ENCODE data around the gene PLA2G2D. TPM values are rescaled to one million over a fixed set of nuclear protein-coding genes. Genes with fewer than 3 reads are reported as not detected.

The PLA2G2D gene
- total RNA-seq, 1 donor = not detected

- DNase-seq (ENCODE audit: insufficient read length, low spot score, missing footprints) = no peak
- Histone ChIP-seq H3K79me2 (ENCODE audit: insufficient read depth, low read length) (no peaks in the 10 kb centered on the region), H3K36me3 (ENCODE audit: insufficient read depth, low read length) (no peaks in the 10 kb centered on the region), H3K4me2 (ENCODE audit: insufficient read depth, low read length) (no peak overlapping the region), H3K9me3 (ENCODE audit: low read depth, low read length) (peaks cover 5% of the 10 kb centered on the region), H4K20me1 (ENCODE audit: insufficient read depth, low read length) (no peaks in the 10 kb centered on the region), H2AFZ (ENCODE audit: low read length) (no peak overlapping the region), H3K27me3 (ENCODE audit: insufficient read depth, low read length) (peaks cover 8% of the 10 kb centered on the region), H3K4me1 (ENCODE audit: insufficient read depth, low read length) (peaks cover 2% of the 10 kb centered on the region), H3K27ac (ENCODE audit: low read depth, low read length) (no peak overlapping the region), H3K4me3 (ENCODE audit: insufficient read depth, low read length) (no peak overlapping the region)
- TF ChIP-seq CTCF (IDR thresholded peaks at IDR 0.05; ENCODE audit: extremely low read depth, low read depth, low read length) = peak; percentile 55
These were observed 46.2 kb upstream of the PLA2G2D start for GRCh38 chr1:20165522-20165951.

GRCh38 chr1:20164694-20165202 lies 45.4 kb upstream of the PLA2G2D start:
- H3K79me2 ChIP-seq (ENCODE audit: insufficient read depth, low read length) = no peaks in the 10 kb centered on the region
- peak; percentile 84 for DNase-seq (ENCODE audit: insufficient read length, low spot score, missing footprints)
- peak overlapping the region; percentile 74 for H3K4me2 ChIP-seq (ENCODE audit: insufficient read depth, low read length)
- peaks cover 2% of the 10 kb centered on the region for H3K4me1 ChIP-seq (ENCODE audit: insufficient read depth, low read length)
- H4K20me1 ChIP-seq (ENCODE audit: insufficient read depth, low read length) = no peaks in the 10 kb centered on the region
- peaks cover 13% of the 10 kb centered on the region for H3K9me3 ChIP-seq (ENCODE audit: low read depth, low read length)
- H2AFZ ChIP-seq (ENCODE audit: low read length) = peak overlapping the region; percentile 66
- peaks cover 8% of the 10 kb centered on the region for H3K27me3 ChIP-seq (ENCODE audit: insufficient read depth, low read length)
- H3K4me3 ChIP-seq (ENCODE audit: insufficient read depth, low read length) = peak overlapping the region; percentile 50
- H3K27ac ChIP-seq (ENCODE audit: low read depth, low read length) = no peak overlapping the region
- TF ChIP-seq CTCF (IDR thresholded peaks at IDR 0.05; ENCODE audit: extremely low read depth, low read depth, low read length) = peak; percentile 26
- H3K36me3 ChIP-seq (ENCODE audit: insufficient read depth, low read length) = no peaks in the 10 kb centered on the region

GRCh38 chr1:20160034-20160433 lies 40.7 kb upstream of the PLA2G2D start:
- peaks cover 2% of the 10 kb centered on the region for H3K4me1 ChIP-seq (ENCODE audit: insufficient read depth, low read length)
- no peak overlapping the region for H3K4me2 ChIP-seq (ENCODE audit: insufficient read depth, low read length)
- no peak for TF ChIP-seq CTCF (IDR thresholded peaks at IDR 0.05; ENCODE audit: extremely low read depth, low read depth, low read length)
- no peaks in the 10 kb centered on the region for H3K79me2 ChIP-seq (ENCODE audit: insufficient read depth, low read length)
- H3K9me3 ChIP-seq (ENCODE audit: low read depth, low read length) = peaks cover 22% of the 10 kb centered on the region
- no peak overlapping the region for H3K4me3 ChIP-seq (ENCODE audit: insufficient read depth, low read length)
- H3K27ac ChIP-seq (ENCODE audit: low read depth, low read length) = no peak overlapping the region
- peaks cover 4% of the 10 kb centered on the region for H3K27me3 ChIP-seq (ENCODE audit: insufficient read depth, low read length)
- DNase-seq (ENCODE audit: insufficient read length, low spot score, missing footprints) = peak; percentile 31
- no peak overlapping the region for H2AFZ ChIP-seq (ENCODE audit: low read length)
- H3K36me3 ChIP-seq (ENCODE audit: insufficient read depth, low read length) = no peaks in the 10 kb centered on the region
- H4K20me1 ChIP-seq (ENCODE audit: insufficient read depth, low read length) = no peaks in the 10 kb centered on the region

GRCh38 chr1:20158358-20159070 lies 39.2 kb upstream of the PLA2G2D start:
- no peak for DNase-seq (ENCODE audit: insufficient read length, low spot score, missing footprints)
- Histone ChIP-seq H3K27me3 (ENCODE audit: insufficient read depth, low read length) (peaks cover 4% of the 10 kb centered on the region), H3K27ac (ENCODE audit: low read depth, low read length) (no peak overlapping the region), H3K4me3 (ENCODE audit: insufficient read depth, low read length) (no peak overlapping the region), H4K20me1 (ENCODE audit: insufficient read depth, low read length) (no peaks in the 10 kb centered on the region), H3K79me2 (ENCODE audit: insufficient read depth, low read length) (no peaks in the 10 kb centered on the region), H3K36me3 (ENCODE audit: insufficient read depth, low read length) (no peaks in the 10 kb centered on the region), H3K4me2 (ENCODE audit: insufficient read depth, low read length) (no peak overlapping the region), H3K9me3 (ENCODE audit: low read depth, low read length) (peaks cover 22% of the 10 kb centered on the region), H3K4me1 (ENCODE audit: insufficient read depth, low read length) (no peaks in the 10 kb centered on the region), H2AFZ (ENCODE audit: low read length) (no peak overlapping the region)
- no peak for TF ChIP-seq CTCF (IDR thresholded peaks at IDR 0.05; ENCODE audit: extremely low read depth, low read depth, low read length)

Measured in osteoblast (primary cell).